Ascending aorta (tissue), 2 donors: ENCODE data around the gene PASD1. TPM values are rescaled to one million over a fixed set of nuclear protein-coding genes. Genes with fewer than 3 reads are reported as not detected.

Experiments
- DNase-seq, 2 donors: peaks; one replicate each; pipeline ENCODE4 v3.0.0-alpha.2; 2019; ENCODE audit warnings: low spot score in 2 of 2
- H3K27ac ChIP-seq, 2 donors: fragments of 200-600 bp; sonication (generic); one replicate each; pipeline ENCODE4 v1.5.1; 2016 to 2017; ENCODE audit warnings: mild to moderate bottlenecking in 1 of 2
- H3K27me3 ChIP-seq: fragments of 200-600 bp; sonication (generic); one replicate; pipeline ENCODE4 v1.5.1; 2017
- H3K36me3 ChIP-seq, 2 donors: fragments of 200-600 bp; sonication (generic); one replicate each; pipeline ENCODE4 v1.5.1; 2016
- H3K4me1 ChIP-seq, 2 donors: fragments of 200-600 bp; sonication (generic); one replicate each; pipeline ENCODE4 v1.5.1; 2016 to 2017; ENCODE audit warnings: mild to moderate bottlenecking in 1 of 2
- H3K4me3 ChIP-seq, 2 donors: fragments of 200-600 bp; sonication (generic); one replicate each; pipeline ENCODE4 v1.5.1; 2016 to 2017; ENCODE audit warnings: mild to moderate bottlenecking in 1 of 2
- H3K9me3 ChIP-seq, 2 donors: fragments of 200-600 bp; sonication (generic); one replicate each; pipeline ENCODE4 v1.5.1; 2016
- CTCF ChIP-seq, 3 experiments: fragments of 200-600 bp in 2 of 3; fragments of 450-650 bp in 1 of 3; sonication (generic) in 2 of 3; IDR thresholded peaks; one replicate each; pipeline ENCODE4 v1.5.1; 2016 to 2019; ENCODE audit warnings: antibody characterized with exemption in 3 of 3, mild to moderate bottlenecking in 1 of 3, moderate library complexity in 1 of 3
- intact Hi-C: fragments of 100-400 bp; cut with DNase I; formaldehyde crosslinking; loops from one replicate; pipeline ENCODE4 v1.15.1; 2023
- total RNA-seq: library from RNA; depleted of rRNA; stranded (reverse); fragments of >200 nt; gene quantifications from one replicate; pipeline ENCODE4 v1.1.0, GENCODE V29; 2016

PASD1 gene
- total RNA-seq, 1 donor from 2014 or later = not detected

- Histone ChIP-seq H3K27ac (no peak overlapping the region), H3K36me3 (no peaks in the 10 kb centered on the region), H3K9me3 (no peaks in the 10 kb centered on the region), H3K4me1 (no peaks in the 10 kb centered on the region), H3K4me3 (no peak overlapping the region), H3K27me3 (no peaks in the 10 kb centered on the region)
- intact Hi-C loops = no loop called here
- no peak for TF ChIP-seq CTCF (IDR thresholded peaks at IDR 0.05)
- no peak for DNase-seq
Measured at GRCh38 chrX:151633157-151633556, 69.7 kb downstream of the PASD1 start.

- Histone ChIP-seq H3K9me3 (no peaks in the 10 kb centered on the region), H3K27ac (no peak overlapping the region), H3K4me1 (no peaks in the 10 kb centered on the region), H3K36me3 (no peaks in the 10 kb centered on the region), H3K4me3 (no peak overlapping the region), H3K27me3 (no peaks in the 10 kb centered on the region)
- intact Hi-C loops = no loop called here
- no peak for TF ChIP-seq CTCF (IDR thresholded peaks at IDR 0.05)
- no peak for DNase-seq
Measured at GRCh38 chrX:151634937-151635336, 71.5 kb downstream of the PASD1 start.

- Histone ChIP-seq H3K4me1 (no peaks in the 10 kb centered on the region), H3K9me3 (no peaks in the 10 kb centered on the region), H3K27ac (no peak overlapping the region), H3K36me3 (no peaks in the 10 kb centered on the region), H3K27me3 (no peaks in the 10 kb centered on the region), H3K4me3 (no peak overlapping the region)
- intact Hi-C loops = no loop called here
- TF ChIP-seq CTCF (IDR thresholded peaks at IDR 0.05) = no peak
- DNase-seq = no peak
Measured at GRCh38 chrX:151641564-151641963, 78.1 kb downstream of the PASD1 start.

- TF ChIP-seq CTCF (IDR thresholded peaks at IDR 0.05) = no peak
- H3K36me3 ChIP-seq = no peaks in the 10 kb centered on the region
- no peaks in the 10 kb centered on the region for H3K27me3 ChIP-seq
- H3K9me3 ChIP-seq = no peaks in the 10 kb centered on the region
- no peaks in the 10 kb centered on the region for H3K4me1 ChIP-seq
- H3K4me3 ChIP-seq = no peak overlapping the region
- DNase-seq = no peak
- intact Hi-C loops = no loop called here
- H3K27ac ChIP-seq = no peak overlapping the region
Measured at GRCh38 chrX:151675121-151675746, 111.8 kb downstream of the PASD1 start.

GRCh38 chrX:151676196-151676595 is 112.7 kb downstream of the PASD1 start:
- no peak overlapping the region for H3K27ac ChIP-seq
- H3K9me3 ChIP-seq = no peaks in the 10 kb centered on the region
- H3K36me3 ChIP-seq = no peaks in the 10 kb centered on the region
- DNase-seq = no peak
- intact Hi-C loops = no loop called here
- H3K4me1 ChIP-seq = no peaks in the 10 kb centered on the region
- no peak for TF ChIP-seq CTCF (IDR thresholded peaks at IDR 0.05)
- H3K4me3 ChIP-seq = no peak overlapping the region
- H3K27me3 ChIP-seq = no peaks in the 10 kb centered on the region
